Neural cell (in vitro differentiated cells): ENCODE measurements around the gene CD300LG.

ENCODE experiments used
- CTCF ChIP-seq: fragments of 450-650 bp; IDR thresholded peaks from 2 replicates; pipeline ENCODE4 v1.5.1; 2014; ENCODE audit warnings: antibody characterized with exemption, mild to moderate bottlenecking, moderate library complexity; ENCODE audit not compliant: poor library complexity, severe bottlenecking
- EP300 ChIP-seq: fragments of 450-650 bp; conservative IDR thresholded peaks from 2 replicates; pipeline ENCODE4 v1.6.1; 2014; ENCODE audit warnings: antibody characterized with exemption, mild to moderate bottlenecking, moderate library complexity; ENCODE audit not compliant: poor library complexity, severe bottlenecking
- MXI1 ChIP-seq: fragments of 450-650 bp; conservative IDR thresholded peaks from 2 replicates; pipeline ENCODE4 v1.6.1; 2014; ENCODE audit warnings: antibody characterized with exemption, mild to moderate bottlenecking; ENCODE audit not compliant: poor library complexity, severe bottlenecking
- POLR2AphosphoS5 ChIP-seq: IDR thresholded peaks from 2 replicates; pipeline ENCODE4 v1.6.1; 2012
- REST ChIP-seq: IDR thresholded peaks from 2 replicates; pipeline ENCODE4 v1.6.1; 2012; ENCODE audit warnings: borderline replicate concordance
- SMC3 ChIP-seq: fragments of 450-650 bp; conservative IDR thresholded peaks from 2 replicates; pipeline ENCODE4 v1.6.1; 2014; ENCODE audit warnings: antibody characterized with exemption, mild to moderate bottlenecking, moderate library complexity; ENCODE audit not compliant: poor library complexity
- TAF1 ChIP-seq: IDR thresholded peaks from 2 replicates; pipeline ENCODE4 v1.6.1; 2012; ENCODE audit warnings: low read depth

- TF ChIP-seq CTCF: no peak
- TF ChIP-seq TAF1: peak; percentile 46
- peak; percentile 58 for TF ChIP-seq POLR2AphosphoS5
- peak; percentile 35 for TF ChIP-seq REST
- no peak for TF ChIP-seq EP300
- peak; percentile 28 for TF ChIP-seq SMC3
- no peak for TF ChIP-seq MXI1
Measured at GRCh38 chr17:43832976-43833829, 13.8 kb upstream of the CD300LG start, which contains the start of gene MPP3.
